ENCODE results near the gene SLC16A8. TPM values are rescaled to one million over a fixed set of nuclear protein-coding genes. Genes with fewer than 3 reads are reported as not detected.

Gene SLC16A8
- total and polyA plus RNA-seq, 9 of the 15 experiments (the other 6 are each of a cell fraction or from before 2014, with no cell fraction given): not detected

GRCh38 chr22:38080850-38081635 is 2.9 kb downstream of the SLC16A8 start:
- ChIA-PET POLR2A (no interaction called here), CTCF (ENCODE audit: low intra/inter-chr PET ratio) (interaction anchor here (0.7 kb wide), 1 partner anchor 275 kb away, joined by 3 read pairs; no protein-coding TSS in a partner anchor)
- H2AFZ ChIP-seq (ENCODE audit: low read depth, low read length): no peak overlapping the region

More at GRCh38 chr22:38080850-38081635, 2.9 kb downstream of the SLC16A8 start:
- no peak for TF ChIP-seq CREB3L1 (IDR thresholded peaks at IDR 0.05; ENCODE audit: borderline replicate concordance, low read depth)
- no peak for TF ChIP-seq CBX1 (IDR thresholded peaks at IDR 0.05; ENCODE audit: low read depth)
- TF ChIP-seq SNIP1 (IDR thresholded peaks at IDR 0.05; ENCODE audit: low read depth): no peak
- no peak for TF ChIP-seq ZNF445 (CRISPR knock-in tag; IDR thresholded peaks at IDR 0.05; ENCODE audit: low read depth)
- TF ChIP-seq HDAC8 (tag; IDR thresholded peaks at IDR 0.05): no peak
- TF ChIP-seq, protein P1, sequence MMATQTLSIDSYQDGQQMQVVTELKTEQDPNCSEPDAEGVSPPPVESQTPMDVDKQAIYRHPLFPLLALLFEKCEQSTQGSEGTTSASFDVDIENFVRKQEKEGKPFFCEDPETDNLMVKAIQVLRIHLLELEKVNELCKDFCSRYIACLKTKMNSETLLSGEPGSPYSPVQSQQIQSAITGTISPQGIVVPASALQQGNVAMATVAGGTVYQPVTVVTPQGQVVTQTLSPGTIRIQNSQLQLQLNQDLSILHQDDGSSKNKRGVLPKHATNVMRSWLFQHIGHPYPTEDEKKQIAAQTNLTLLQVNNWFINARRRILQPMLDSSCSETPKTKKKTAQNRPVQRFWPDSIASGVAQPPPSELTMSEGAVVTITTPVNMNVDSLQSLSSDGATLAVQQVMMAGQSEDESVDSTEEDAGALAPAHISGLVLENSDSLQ (IDR thresholded peaks at IDR 0.05): no peak
- TF ChIP-seq, protein P2, sequence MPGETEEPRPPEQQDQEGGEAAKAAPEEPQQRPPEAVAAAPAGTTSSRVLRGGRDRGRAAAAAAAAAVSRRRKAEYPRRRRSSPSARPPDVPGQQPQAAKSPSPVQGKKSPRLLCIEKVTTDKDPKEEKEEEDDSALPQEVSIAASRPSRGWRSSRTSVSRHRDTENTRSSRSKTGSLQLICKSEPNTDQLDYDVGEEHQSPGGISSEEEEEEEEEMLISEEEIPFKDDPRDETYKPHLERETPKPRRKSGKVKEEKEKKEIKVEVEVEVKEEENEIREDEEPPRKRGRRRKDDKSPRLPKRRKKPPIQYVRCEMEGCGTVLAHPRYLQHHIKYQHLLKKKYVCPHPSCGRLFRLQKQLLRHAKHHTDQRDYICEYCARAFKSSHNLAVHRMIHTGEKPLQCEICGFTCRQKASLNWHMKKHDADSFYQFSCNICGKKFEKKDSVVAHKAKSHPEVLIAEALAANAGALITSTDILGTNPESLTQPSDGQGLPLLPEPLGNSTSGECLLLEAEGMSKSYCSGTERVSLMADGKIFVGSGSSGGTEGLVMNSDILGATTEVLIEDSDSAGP (CRISPR knock-in tag; IDR thresholded peaks at IDR 0.05): no peak
- TF ChIP-seq ZNF41 (CRISPR knock-in tag; conservative IDR thresholded peaks at IDR 0.05): no peak
- no peak for TF ChIP-seq ZFP36 (IDR thresholded peaks at IDR 0.05; ENCODE audit: low read depth, low read length, partially characterized antibody)
- TF ChIP-seq NCOA1 (IDR thresholded peaks at IDR 0.05; ENCODE audit: low read depth): no peak
- TF ChIP-seq RUNX1 (IDR thresholded peaks at IDR 0.05; ENCODE audit: low read depth): no peak
- TF ChIP-seq, protein P3, sequence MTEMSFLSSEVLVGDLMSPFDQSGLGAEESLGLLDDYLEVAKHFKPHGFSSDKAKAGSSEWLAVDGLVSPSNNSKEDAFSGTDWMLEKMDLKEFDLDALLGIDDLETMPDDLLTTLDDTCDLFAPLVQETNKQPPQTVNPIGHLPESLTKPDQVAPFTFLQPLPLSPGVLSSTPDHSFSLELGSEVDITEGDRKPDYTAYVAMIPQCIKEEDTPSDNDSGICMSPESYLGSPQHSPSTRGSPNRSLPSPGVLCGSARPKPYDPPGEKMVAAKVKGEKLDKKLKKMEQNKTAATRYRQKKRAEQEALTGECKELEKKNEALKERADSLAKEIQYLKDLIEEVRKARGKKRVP (CRISPR knock-in tag; IDR thresholded peaks at IDR 0.05): no peak
- TF ChIP-seq HEY1 (CRISPR knock-in tag; IDR thresholded peaks at IDR 0.05; ENCODE audit: borderline replicate concordance): no peak
- Histone ChIP-seq H3K79me2 (ENCODE audit: control insufficient read depth, insufficient read depth, low read length) (no peaks in the 10 kb centered on the region), H3K4me1 (replicated peaks in 1 of 2; ENCODE audit: control insufficient read depth in 2 of 2, insufficient read depth in 2 of 2, low read length in 2 of 2) (peaks cover 0 to 42% of the 10 kb centered on the region in 2 experiments; a peak in 2 of 5 replicates), H3K9me1 (ENCODE audit: control insufficient read depth, insufficient read depth, low read length) (no peaks in the 10 kb centered on the region), H3K9me3 (replicated peaks; ENCODE audit: control insufficient read depth, insufficient read depth, low read depth, low read length) (no peaks in the 10 kb centered on the region), H3K4me3 (no peak overlapping the region), H3K36me3 (ENCODE audit: control insufficient read depth, insufficient read depth, low read length) (no peaks in the 10 kb centered on the region), H3K9ac (ENCODE audit: insufficient read depth in 1 of 2, low read depth in 2 of 2, low read length in 2 of 2) (no peak overlapping the region), H3K27ac (ENCODE audit: extremely low read depth, low read depth, low read length) (no peak overlapping the region), H3K27me3 (ENCODE audit: control insufficient read depth in 2 of 2, insufficient read depth in 2 of 2, low read length in 2 of 2) (peaks cover 2 to 41% of the 10 kb centered on the region in 2 experiments; a peak in 2 of 5 replicates), H3K4me2 (ENCODE audit: insufficient read depth, low read length) (no peak overlapping the region), H4K20me1 (replicated peaks; ENCODE audit: control insufficient read depth, insufficient read depth, low read length) (no peaks in the 10 kb centered on the region)
- DNase-seq (ENCODE audit: extremely low read depth in 1 of 4, low spot score in 3 of 4): no peak
- intact Hi-C loops (cut with micrococcal nuclease): no loop called here
- ATAC-seq: no peak; the same call in 2 of the 3 replicates
- WGBS (ENCODE audit: insufficient coverage, low coverage, missing lambda C conversion rate): 82% methylated on average over 12 of the region's 110 CpGs
- no peak for FAIRE-seq
- in situ Hi-C loops (cut with MboI): no loop called here
- BruUV-seq (replicated peaks): no TSS peak
